MM.1S (cell line): ENCODE data around the gene EPN3.

Experiments
- EZH2 ChIP-seq: fragments of 300-600 bp; sonication (generic); optimal IDR thresholded peaks from 2 replicates; pipeline ENCODE3; 2017; ENCODE audit warnings: low read depth, mild to moderate bottlenecking, antibody characterized with exemption, low read length, mixed read lengths
- EZH2phosphoT487 ChIP-seq: fragments of 300-600 bp; sonication (generic); IDR thresholded peaks from 2 replicates; pipeline ENCODE4 v1.6.1; 2018; ENCODE audit warnings: antibody characterized with exemption, low read length
- TF ChIP-seq, protein P1 (sequence below): fragments of 300-600 bp; sonication (generic); IDR thresholded peaks from 2 replicates; pipeline ENCODE4 v1.5.1; 2016; ENCODE audit warnings: antibody characterized with exemption, low read length, mixed read lengths

DNA sequence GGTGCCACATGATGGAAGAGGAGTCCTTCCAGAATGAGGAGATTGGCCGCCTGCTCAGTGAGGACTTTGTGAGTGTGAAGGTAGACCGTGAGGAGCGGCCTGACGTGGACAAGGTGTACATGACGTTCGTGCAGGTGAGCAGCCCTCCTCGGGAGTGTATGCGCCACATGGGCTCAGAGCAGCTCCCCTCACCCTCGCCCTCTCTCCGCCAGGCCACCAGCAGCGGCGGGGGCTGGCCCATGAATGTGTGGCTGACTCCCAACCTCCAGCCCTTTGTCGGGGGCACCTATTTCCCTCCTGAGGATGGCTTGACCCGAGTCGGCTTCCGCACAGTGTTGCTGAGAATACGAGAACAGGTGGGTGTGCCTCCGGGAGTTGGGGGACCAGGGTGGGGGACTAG is 16.3 kb downstream of the EPN3 start:
- TF ChIP-seq, protein P1, sequence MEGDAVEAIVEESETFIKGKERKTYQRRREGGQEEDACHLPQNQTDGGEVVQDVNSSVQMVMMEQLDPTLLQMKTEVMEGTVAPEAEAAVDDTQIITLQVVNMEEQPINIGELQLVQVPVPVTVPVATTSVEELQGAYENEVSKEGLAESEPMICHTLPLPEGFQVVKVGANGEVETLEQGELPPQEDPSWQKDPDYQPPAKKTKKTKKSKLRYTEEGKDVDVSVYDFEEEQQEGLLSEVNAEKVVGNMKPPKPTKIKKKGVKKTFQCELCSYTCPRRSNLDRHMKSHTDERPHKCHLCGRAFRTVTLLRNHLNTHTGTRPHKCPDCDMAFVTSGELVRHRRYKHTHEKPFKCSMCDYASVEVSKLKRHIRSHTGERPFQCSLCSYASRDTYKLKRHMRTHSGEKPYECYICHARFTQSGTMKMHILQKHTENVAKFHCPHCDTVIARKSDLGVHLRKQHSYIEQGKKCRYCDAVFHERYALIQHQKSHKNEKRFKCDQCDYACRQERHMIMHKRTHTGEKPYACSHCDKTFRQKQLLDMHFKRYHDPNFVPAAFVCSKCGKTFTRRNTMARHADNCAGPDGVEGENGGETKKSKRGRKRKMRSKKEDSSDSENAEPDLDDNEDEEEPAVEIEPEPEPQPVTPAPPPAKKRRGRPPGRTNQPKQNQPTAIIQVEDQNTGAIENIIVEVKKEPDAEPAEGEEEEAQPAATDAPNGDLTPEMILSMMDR: no peak
- no peak for TF ChIP-seq EZH2
- no peak for TF ChIP-seq EZH2phosphoT487
